ENCODE results near the gene ZYG11B.

- TF ChIP-seq POLR2A (IDR thresholded peaks at IDR 0.05) (no peak), CTCF (IDR thresholded peaks at IDR 0.05) (no peak)
Observed at GRCh38 chr1:52876843-52877242, 150.6 kb downstream of the ZYG11B start.
